ENCODE measurements around the gene MAT2B.

MAT2B gene

GRCh38 chr5:163551156-163551555 lies 45.7 kb downstream of the MAT2B start:
- DNase-seq (ENCODE audit: low read depth in 2 of 2), result no peak

- no peak for DNase-seq (ENCODE audit: low read depth in 2 of 2)
These were observed 47.1 kb downstream of the MAT2B start for GRCh38 chr5:163552536-163552935.

DNA sequence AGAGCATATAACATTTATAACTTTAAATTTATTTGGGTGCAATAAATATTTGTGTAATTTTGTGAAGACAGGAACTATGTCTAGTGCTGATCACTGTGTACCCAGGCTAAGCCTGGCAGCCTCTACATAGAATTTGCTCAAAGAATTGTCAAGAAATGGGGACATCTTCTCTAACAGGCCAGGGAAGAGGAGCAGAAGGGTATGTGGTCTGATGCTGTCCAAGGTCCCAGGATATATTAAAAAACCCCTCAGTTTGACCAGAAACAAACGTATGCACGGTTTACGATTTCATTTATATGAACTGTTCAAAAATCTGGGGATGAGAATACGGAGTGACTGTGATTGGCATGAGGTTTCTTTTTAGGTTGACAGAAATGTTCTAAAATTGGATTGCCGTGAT lies 55.9 kb downstream of the MAT2B start:
- DNase-seq (ENCODE audit: low read depth in 2 of 2), result no peak

GRCh38 chr5:163562071-163562470 lies 56.7 kb downstream of the MAT2B start:
- no peak for DNase-seq (ENCODE audit: low read depth in 2 of 2)

DNA sequence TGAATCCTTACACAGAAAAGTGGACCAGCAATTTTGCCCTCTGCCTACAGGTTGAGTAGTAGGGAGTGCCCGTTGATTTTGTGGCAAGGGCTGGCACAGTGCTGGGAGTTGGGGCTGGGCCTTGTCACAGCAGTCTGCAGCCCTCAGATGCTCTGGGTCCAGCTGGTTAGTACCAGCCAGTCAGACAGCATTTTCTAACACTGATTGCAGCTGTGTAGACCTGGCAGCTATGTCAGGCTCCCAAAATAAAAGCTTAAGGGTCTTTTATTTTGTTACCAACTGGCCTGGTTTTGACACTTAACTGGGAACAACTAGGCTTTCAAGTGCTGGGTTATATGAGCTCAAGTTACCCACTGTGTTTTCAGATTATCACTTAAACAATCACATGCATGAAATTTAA lies 57.7 kb downstream of the MAT2B start:
- no peak for DNase-seq (ENCODE audit: low read depth in 2 of 2)

GRCh38 chr5:163563880-163564279 lies 58.5 kb downstream of the MAT2B start:
- DNase-seq (ENCODE audit: low read depth in 2 of 2), result no peak

- DNase-seq (ENCODE audit: low read depth in 2 of 2), result peak; percentile 11 to 22
These were observed 59.0 kb downstream of the MAT2B start for GRCh38 chr5:163564321-163564938.

GRCh38 chr5:163565492-163565891 lies 60.1 kb downstream of the MAT2B start:
- no peak for DNase-seq (ENCODE audit: low read depth in 2 of 2)

- no peak for DNase-seq (ENCODE audit: low read depth in 2 of 2)
These were observed 60.7 kb downstream of the MAT2B start for GRCh38 chr5:163565931-163566608.

- DNase-seq (ENCODE audit: low read depth in 2 of 2), result no peak
These were observed 61.3 kb downstream of the MAT2B start for GRCh38 chr5:163566678-163567077.

- DNase-seq (ENCODE audit: low read depth in 2 of 2), result no peak
These were observed 62.4 kb downstream of the MAT2B start for GRCh38 chr5:163567811-163568210.
